GM23338 (cell line): Measurements from ENCODE around the gene CLSTN2. TPM values are rescaled to one million over a fixed set of nuclear protein-coding genes. Genes with fewer than 3 reads are reported as not detected.

ENCODE experiments used
- ATAC-seq: fragments of 200-7000 bp; cut with Tn5 transposase; 3 replicates; pipeline ENCODE4 v1.9.1; 2020
- DNase-seq: peaks from one replicate; pipeline ENCODE4 v3.0.0-alpha.2; 2015; ENCODE audit warnings: low spot score
- H2AFZ ChIP-seq: fragments of 200-600 bp; sonication (generic); 2 replicates; pipeline ENCODE4 v1.8.0; 2016; ENCODE audit warnings: antibody characterized with exemption, mild to moderate bottlenecking, moderate library complexity
- H3F3A ChIP-seq: fragments of 200-600 bp; sonication (generic); replicated peaks from 2 replicates; pipeline ENCODE4 v1.8.0; 2017; ENCODE audit warnings: antibody characterized with exemption, mixed run types, low read depth
- H3K27ac ChIP-seq: fragments of 200-600 bp; sonication (generic); 2 replicates; pipeline ENCODE4 v1.6.1; 2016; ENCODE audit warnings: low read depth
- H3K27me3 ChIP-seq: fragments of 200-600 bp; sonication (generic); 2 replicates; pipeline ENCODE4 v1.8.0; 2016; ENCODE audit warnings: mild to moderate bottlenecking, mixed run types, moderate library complexity; ENCODE audit not compliant: insufficient read depth
- H3K36me3 ChIP-seq: fragments of 200-600 bp; sonication (generic); 2 replicates; pipeline ENCODE4 v1.8.0; 2016; ENCODE audit warnings: mild to moderate bottlenecking; ENCODE audit not compliant: insufficient read depth
- H3K4me1 ChIP-seq: fragments of 200-600 bp; sonication (generic); 2 replicates; pipeline ENCODE4 v1.8.0; 2016; ENCODE audit warnings: mild to moderate bottlenecking, moderate library complexity; ENCODE audit not compliant: insufficient read depth
- H3K4me2 ChIP-seq: fragments of 200-600 bp; sonication (generic); 2 replicates; pipeline ENCODE4 v1.7.1; 2017; ENCODE audit warnings: mixed run types
- H3K4me3 ChIP-seq: fragments of 200-600 bp; sonication (generic); 2 replicates; pipeline ENCODE4 v1.6.1; 2016; ENCODE audit warnings: mixed run types
- H3K79me2 ChIP-seq: fragments of 200-600 bp; sonication (generic); replicated peaks from 2 replicates; pipeline ENCODE4 v1.8.0; 2017; ENCODE audit warnings: mild to moderate bottlenecking; ENCODE audit not compliant: insufficient read depth
- H3K9me2 ChIP-seq: fragments of 200-600 bp; sonication (generic); 2 replicates; pipeline ENCODE4 v1.8.0; 2017; ENCODE audit not compliant: insufficient read depth
- H4K20me1 ChIP-seq: fragments of 200-600 bp; sonication (generic); replicated peaks from 2 replicates; pipeline ENCODE4 v1.8.0; 2017; ENCODE audit warnings: mild to moderate bottlenecking; ENCODE audit not compliant: insufficient read depth
- H3K27ac Mint-ChIP-seq: 2 replicates; pipeline ENCODE4 v1.8.0; 2020; ENCODE audit warnings: inconsistent platforms, mild to moderate bottlenecking, moderate library complexity, mixed read lengths
- H3K27me3 Mint-ChIP-seq: 3 replicates; pipeline ENCODE4 v1.8.0; 2022; ENCODE audit warnings: low read depth, mild to moderate bottlenecking, moderate library complexity, mixed read lengths, inconsistent platforms; ENCODE audit not compliant: insufficient read depth, poor library complexity
- H3K36me3 Mint-ChIP-seq: 3 replicates; pipeline ENCODE4 v1.8.0; 2021; ENCODE audit warnings: low read depth, mild to moderate bottlenecking, inconsistent platforms, moderate library complexity, mixed read lengths
- H3K4me1 Mint-ChIP-seq: 3 replicates; pipeline ENCODE4 v1.8.0; 2020; ENCODE audit warnings: mild to moderate bottlenecking, inconsistent platforms, mixed read lengths
- H3K4me3 Mint-ChIP-seq: 3 replicates; pipeline ENCODE4 v1.8.0; 2021; ENCODE audit warnings: moderate library complexity, mild to moderate bottlenecking, inconsistent platforms, mixed read lengths
- H3K9me3 Mint-ChIP-seq: 3 replicates; pipeline ENCODE4 v1.8.0; 2020; ENCODE audit warnings: moderate library complexity, mild to moderate bottlenecking, inconsistent platforms, mixed read lengths
- CREB1 ChIP-seq: fragments of 250-450 bp; sonication (Bioruptor Pico); IDR thresholded peaks from 2 replicates; pipeline ENCODE4 v1.5.0; 2020; ENCODE audit warnings: low read depth, mild to moderate bottlenecking, moderate library complexity
- CTCF ChIP-seq, 2 experiments: fragments of 200-600 bp in 1 of 2; sonication (generic) in 1 of 2; conservative IDR thresholded peaks; 2 replicates each; pipeline versions ENCODE4 v1.5.1 to v1.6.1; 2016 to 2017; ENCODE audit warnings: antibody characterized with exemption in 2 of 2, low read depth in 2 of 2, mild to moderate bottlenecking in 2 of 2, moderate library complexity in 1 of 2
- EZH2 ChIP-seq: fragments of 200-600 bp; sonication (generic); IDR thresholded peaks from one replicate; pipeline ENCODE4 v1.8.0; 2017; ENCODE audit warnings: antibody characterized with exemption, mild to moderate bottlenecking, low read depth; ENCODE audit not compliant: unreplicated experiment
- EZH2phosphoT487 ChIP-seq: fragments of 200-600 bp; sonication (generic); IDR thresholded peaks from one replicate; pipeline ENCODE4 v1.8.1; 2018; ENCODE audit warnings: antibody characterized with exemption; ENCODE audit not compliant: unreplicated experiment
- JUNB ChIP-seq: IDR thresholded peaks from one replicate; pipeline ENCODE4 v1.6.1; 2016; ENCODE audit warnings: antibody characterized with exemption; ENCODE audit not compliant: unreplicated experiment
- NANOG ChIP-seq: IDR thresholded peaks from 2 replicates; pipeline ENCODE4 v1.6.1; 2016; ENCODE audit warnings: antibody characterized with exemption, borderline replicate concordance
- POLR2AphosphoS5 ChIP-seq: IDR thresholded peaks from 2 replicates; pipeline ENCODE4 v1.6.1; 2016; ENCODE audit warnings: antibody characterized with exemption, low read depth
- STAT1 ChIP-seq: IDR thresholded peaks from one replicate; pipeline ENCODE4 v1.6.1; 2016; ENCODE audit warnings: antibody characterized with exemption; ENCODE audit not compliant: unreplicated experiment
- ZNF114 ChIP-seq: fragments of 250-450 bp; sonication (Bioruptor Pico); IDR thresholded peaks from 2 replicates; pipeline ENCODE4 v1.5.0; 2020; ENCODE audit warnings: mild to moderate bottlenecking, moderate library complexity
- ZNF331 ChIP-seq: fragments of 250-450 bp; sonication (Bioruptor Pico); IDR thresholded peaks from 2 replicates; pipeline ENCODE4 v1.5.0; 2020; ENCODE audit warnings: low read depth, mild to moderate bottlenecking, moderate library complexity
- ZNF462 ChIP-seq: fragments of 250-450 bp; sonication (Bioruptor Pico); IDR thresholded peaks from 2 replicates; pipeline ENCODE4 v1.5.0; 2020; ENCODE audit warnings: mild to moderate bottlenecking, moderate library complexity
- polyA plus RNA-seq: library from polyadenylated mRNA; unstranded; fragments of >200 nt; fragmentation: Nextera tagmentation; extraction: Ambion mirVana; gene quantifications from 2 replicates; pipeline ENCODE4 v1.2.1, GENCODE V29; 2016
- total RNA-seq: library from RNA; depleted of rRNA; stranded (reverse); fragments of >200 nt; shearing (Covaris generic); gene quantifications from 2 replicates; pipeline ENCODE4 v1.2.3, GENCODE V29; 2014
- TF ChIP-seq, protein P1 (sequence below): IDR thresholded peaks from one replicate; pipeline ENCODE4 v1.6.1; 2018; ENCODE audit warnings: antibody characterized with exemption; ENCODE audit not compliant: unreplicated experiment
- TF ChIP-seq, protein P2 (sequence below): IDR thresholded peaks from 2 replicates; pipeline ENCODE4 v1.6.1; 2016; ENCODE audit warnings: antibody characterized with exemption

The CLSTN2 gene
- total and polyA plus RNA-seq, 2 experiments from 2014 or later, result 0.11 to 0.83 TPM

GRCh38 chr3:140396110-140396509, 461.1 kb downstream of the CLSTN2 start:
- Histone ChIP-seq H2AFZ (no peak overlapping the region), H3K27ac (no peak overlapping the region), H3K9me2 (no peaks in the 10 kb centered on the region; the same call in 1 of the 2 replicates), H4K20me1 (no peaks in the 10 kb centered on the region), H3K4me1 (peaks cover 3% of the 10 kb centered on the region; the same call in 1 of the 2 replicates), H3K27me3 (no peaks in the 10 kb centered on the region), H3F3A (no peaks in the 10 kb centered on the region), H3K79me2 (no peaks in the 10 kb centered on the region), H3K4me2 (no peak overlapping the region), H3K4me3 (no peak overlapping the region), H3K36me3 (no peaks in the 10 kb centered on the region)
- Mint-ChIP-seq H3K36me3 (no peaks in the 10 kb centered on the region), H3K4me1 (peaks cover 7% of the 10 kb centered on the region; the same call in 2 of the 3 replicates), H3K27ac (no peak overlapping the region), H3K27me3 (no peaks in the 10 kb centered on the region), H3K4me3 (no peak overlapping the region), H3K9me3 (no peaks in the 10 kb centered on the region)
- DNase-seq (no peak), ATAC-seq (no peak)
- TF ChIP-seq EZH2, result no peak
- no peak for TF ChIP-seq CTCF (conservative IDR thresholded peaks at IDR 0.05; ENCODE audit: low read depth in 2 of 2)
- TF ChIP-seq, protein P1, sequence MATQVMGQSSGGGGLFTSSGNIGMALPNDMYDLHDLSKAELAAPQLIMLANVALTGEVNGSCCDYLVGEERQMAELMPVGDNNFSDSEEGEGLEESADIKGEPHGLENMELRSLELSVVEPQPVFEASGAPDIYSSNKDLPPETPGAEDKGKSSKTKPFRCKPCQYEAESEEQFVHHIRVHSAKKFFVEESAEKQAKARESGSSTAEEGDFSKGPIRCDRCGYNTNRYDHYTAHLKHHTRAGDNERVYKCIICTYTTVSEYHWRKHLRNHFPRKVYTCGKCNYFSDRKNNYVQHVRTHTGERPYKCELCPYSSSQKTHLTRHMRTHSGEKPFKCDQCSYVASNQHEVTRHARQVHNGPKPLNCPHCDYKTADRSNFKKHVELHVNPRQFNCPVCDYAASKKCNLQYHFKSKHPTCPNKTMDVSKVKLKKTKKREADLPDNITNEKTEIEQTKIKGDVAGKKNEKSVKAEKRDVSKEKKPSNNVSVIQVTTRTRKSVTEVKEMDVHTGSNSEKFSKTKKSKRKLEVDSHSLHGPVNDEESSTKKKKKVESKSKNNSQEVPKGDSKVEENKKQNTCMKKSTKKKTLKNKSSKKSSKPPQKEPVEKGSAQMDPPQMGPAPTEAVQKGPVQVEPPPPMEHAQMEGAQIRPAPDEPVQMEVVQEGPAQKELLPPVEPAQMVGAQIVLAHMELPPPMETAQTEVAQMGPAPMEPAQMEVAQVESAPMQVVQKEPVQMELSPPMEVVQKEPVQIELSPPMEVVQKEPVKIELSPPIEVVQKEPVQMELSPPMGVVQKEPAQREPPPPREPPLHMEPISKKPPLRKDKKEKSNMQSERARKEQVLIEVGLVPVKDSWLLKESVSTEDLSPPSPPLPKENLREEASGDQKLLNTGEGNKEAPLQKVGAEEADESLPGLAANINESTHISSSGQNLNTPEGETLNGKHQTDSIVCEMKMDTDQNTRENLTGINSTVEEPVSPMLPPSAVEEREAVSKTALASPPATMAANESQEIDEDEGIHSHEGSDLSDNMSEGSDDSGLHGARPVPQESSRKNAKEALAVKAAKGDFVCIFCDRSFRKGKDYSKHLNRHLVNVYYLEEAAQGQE, result no peak
- TF ChIP-seq CREB1, result no peak
- TF ChIP-seq JUNB, result no peak
- TF ChIP-seq ZNF462, result no peak
- TF ChIP-seq ZNF114 (CRISPR knock-in tag), result no peak
- TF ChIP-seq NANOG, result no peak
- no peak for TF ChIP-seq STAT1
- no peak for TF ChIP-seq ZNF331 (CRISPR knock-in tag)
- TF ChIP-seq EZH2phosphoT487, result no peak
- TF ChIP-seq, protein P2, sequence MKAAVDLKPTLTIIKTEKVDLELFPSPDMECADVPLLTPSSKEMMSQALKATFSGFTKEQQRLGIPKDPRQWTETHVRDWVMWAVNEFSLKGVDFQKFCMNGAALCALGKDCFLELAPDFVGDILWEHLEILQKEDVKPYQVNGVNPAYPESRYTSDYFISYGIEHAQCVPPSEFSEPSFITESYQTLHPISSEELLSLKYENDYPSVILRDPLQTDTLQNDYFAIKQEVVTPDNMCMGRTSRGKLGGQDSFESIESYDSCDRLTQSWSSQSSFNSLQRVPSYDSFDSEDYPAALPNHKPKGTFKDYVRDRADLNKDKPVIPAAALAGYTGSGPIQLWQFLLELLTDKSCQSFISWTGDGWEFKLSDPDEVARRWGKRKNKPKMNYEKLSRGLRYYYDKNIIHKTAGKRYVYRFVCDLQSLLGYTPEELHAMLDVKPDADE, result no peak
- TF ChIP-seq POLR2AphosphoS5, result no peak
